ENCODE measurements around the gene TEX54. TPM values are rescaled to one million over a fixed set of nuclear protein-coding genes. Genes with fewer than 3 reads are reported as not detected.

The TEX54 gene
- not detected for total RNA-seq
- polyA plus RNA-seq, result not detected
- long read RNA-seq, donor 1, result 0 reads
- long read RNA-seq, donor 2, partial matches to known transcripts, result 0 of 1 reads
- long read RNA-seq, donor 2, other reads (novel, unspliced or antisense), result 0 of 1 reads
- long read RNA-seq, donor 3, partial matches to known transcripts, result 0 of 1 reads
- long read RNA-seq, donor 3, other reads (novel, unspliced or antisense), result 0 of 1 reads
- long read RNA-seq, donor 4, result 0 reads
- long read RNA-seq, donor 5, result 0 reads
- long read RNA-seq, donor 6, result 0 reads
- long read RNA-seq, donor 7, partial matches to known transcripts, result 0 of 1 reads
- long read RNA-seq, donor 7, other reads (novel, unspliced or antisense), result 0 of 1 reads
- long read RNA-seq, donor 8, result 0 reads
- long read RNA-seq, donor 9, result 0 reads
- long read RNA-seq, donor 10, result 0 reads

GRCh38 chr11:62832336-62833234 lies at the start of gene TEX54:
Gene TEX54, minus strand, starts transcription at chr11:62832841.
- DNase-seq, result peak; percentile 32 to 57
- peaks cover 30 to 73% (median 55%) of the 10 kb centered on the region in 4 donors for H3K4me1 ChIP-seq
- TF ChIP-seq CTCF (IDR thresholded peaks at IDR 0.05), result no peak
- TF ChIP-seq POLR2A (IDR thresholded peaks at IDR 0.05), result no peak
- no peak for TF ChIP-seq POLR2AphosphoS5 (IDR thresholded peaks at IDR 0.05)
- TF ChIP-seq EP300 (IDR thresholded peaks at IDR 0.05), result no peak
- H3K27ac ChIP-seq, result peak within 1 kb of the TSS; percentile 95 to 99 (median 98)
- no peaks in the 10 kb centered on the region for H3K9me3 ChIP-seq
- WGBS, 5 donors, result 7 to 15% (median 11%) methylated on average over 20 to 40 of the region's 40 CpGs
- intact Hi-C loops (cut with DNase I; ENCODE audit: low total_unique reads), result loop anchor here (10.0 kb wide), 1 partner anchor 48 kb away; the partner anchor contains the start of gene TMEM179B
- H3K27me3 ChIP-seq, result no peaks in the 10 kb centered on the region
- H3K36me3 ChIP-seq, result peaks cover 20 to 62% (median 54%) of the 10 kb centered on the region in 4 donors
- H3K4me3 ChIP-seq, result peak within 1 kb of the TSS; percentile 67 to 91 (median 84)

- H3K36me3 ChIP-seq, result peaks cover 42 to 53% (median 49%) of the 10 kb centered on the region in 4 donors
- no peaks in the 10 kb centered on the region for H3K27me3 ChIP-seq
- no peak for DNase-seq
- peaks cover 43 to 84% (median 73%) of the 10 kb centered on the region in 4 donors for H3K4me1 ChIP-seq
- peak overlapping the region; percentile 48 to 100 (median 99) for H3K27ac ChIP-seq
- H3K4me3 ChIP-seq, result peak overlapping the region; percentile 79 to 96 (median 91)
- no peaks in the 10 kb centered on the region for H3K9me3 ChIP-seq
- no peak for TF ChIP-seq EP300 (IDR thresholded peaks at IDR 0.05)
- no peak for TF ChIP-seq CTCF (IDR thresholded peaks at IDR 0.05)
- TF ChIP-seq POLR2AphosphoS5 (IDR thresholded peaks at IDR 0.05), result no peak
- no peak for TF ChIP-seq POLR2A (IDR thresholded peaks at IDR 0.05)
- intact Hi-C loops (cut with DNase I; ENCODE audit: low total_unique reads), result no loop called here
- WGBS, 5 donors, result 11 to 31% (median 18%) methylated on average over 6 of the region's 6 CpGs
These were observed 49.7 kb upstream of the TEX54 start for GRCh38 chr11:62882431-62882749.

GRCh38 chr11:62881579-62882430 lies 49.2 kb upstream of the TEX54 start:
- Histone ChIP-seq H3K27me3 (no peaks in the 10 kb centered on the region), H3K36me3 (peaks cover 36 to 47% (median 43%) of the 10 kb centered on the region in 4 donors), H3K27ac (peak overlapping the region; percentile 99 to 100 (median 99)), H3K4me3 (peak overlapping the region; percentile 79 to 96 (median 91)), H3K9me3 (no peaks in the 10 kb centered on the region), H3K4me1 (peaks cover 43 to 87% (median 70%) of the 10 kb centered on the region in 4 donors)
- intact Hi-C loops (cut with DNase I; ENCODE audit: low total_unique reads), result no loop called here
- 1 to 4% (median 2%) methylated on average over 17 to 21 of the region's 21 CpGs for WGBS, 5 donors
- TF ChIP-seq POLR2AphosphoS5 (IDR thresholded peaks at IDR 0.05) (peak; percentile 33 to 82 (median 77)), CTCF (IDR thresholded peaks at IDR 0.05) (no peak)
- peak; percentile 94 to 98 for DNase-seq

Data from stomach (tissue), 19 donors.